Prostate gland (tissue), 2 donors: ENCODE results near the gene CCSER1. TPM values are rescaled to one million over a fixed set of nuclear protein-coding genes. Genes with fewer than 3 reads are reported as not detected.

Experiments
- DNase-seq: peaks from one replicate; pipeline ENCODE4 v3.0.0-alpha.2; 2019; ENCODE audit warnings: low spot score
- H3K27ac ChIP-seq, 2 donors: fragments of 200-600 bp; sonication (generic); 2 replicates each; pipeline ENCODE4 v1.5.1; 2017 to 2019
- H3K27me3 ChIP-seq: fragments of 200-600 bp; sonication (generic); replicated peaks from 2 replicates; pipeline ENCODE4 v1.5.1; 2019; ENCODE audit not compliant: insufficient read depth
- H3K36me3 ChIP-seq, 2 donors: fragments of 200-600 bp; sonication (generic); 1 replicate in 1 of 2; 2 replicates in 1 of 2; pipeline versions ENCODE4 v1.5.1 to v1.8.1; 2017 to 2019
- H3K4me1 ChIP-seq: fragments of 200-600 bp; sonication (generic); replicated peaks from 2 replicates; pipeline ENCODE4 v1.5.1; 2019
- H3K4me3 ChIP-seq, 2 donors: fragments of 200-600 bp; sonication (generic); 2 replicates each; pipeline ENCODE4 v1.5.1; 2017 to 2019
- H3K9me3 ChIP-seq: fragments of 200-600 bp; sonication (generic); 2 replicates; pipeline ENCODE4 v1.5.1; 2017
- POLR2A ChIP-seq: fragments of 450-650 bp; IDR thresholded peaks from one replicate; pipeline ENCODE4 v1.6.1; 2016; ENCODE audit warnings: antibody characterized with exemption, mild to moderate bottlenecking
- POLR2AphosphoS5 ChIP-seq: sonication (generic); formaldehyde crosslinking; IDR thresholded peaks from one replicate; pipeline ENCODE4 v1.6.1; 2017; ENCODE audit warnings: antibody characterized with exemption
- WGBS: methylation state at CpG from one replicate; pipeline ENCODE4 v1.1.5; 2018; 5-methylcytosine and 5-hydroxymethylcytosine counted together
- intact Hi-C: fragments of 100-400 bp; cut with DNase I; formaldehyde crosslinking; loops from one replicate; pipeline ENCODE4 v1.14.2; 2022
- total RNA-seq, 2 donors: library from RNA; depleted of rRNA; stranded (reverse); fragments of >200 nt; gene quantifications; one replicate each; pipeline ENCODE4 v1.1.0, GENCODE V29; 2016
- TF ChIP-seq, protein P1 (sequence below), 4 experiments: fragments of 200-600 bp in 2 of 4; fragments of 450-650 bp in 2 of 4; sonication (generic) in 2 of 4; IDR thresholded peaks; 1 replicate in 3 of 4; 2 replicates in 1 of 4; pipeline ENCODE4 v1.5.1; 2016 to 2019; ENCODE audit warnings: antibody characterized with exemption in 4 of 4, mild to moderate bottlenecking in 2 of 4, moderate library complexity in 2 of 4

Gene CCSER1
- total RNA-seq, 2 donors from 2014 or later, result 11.9 to 32.2 TPM

DNA sequence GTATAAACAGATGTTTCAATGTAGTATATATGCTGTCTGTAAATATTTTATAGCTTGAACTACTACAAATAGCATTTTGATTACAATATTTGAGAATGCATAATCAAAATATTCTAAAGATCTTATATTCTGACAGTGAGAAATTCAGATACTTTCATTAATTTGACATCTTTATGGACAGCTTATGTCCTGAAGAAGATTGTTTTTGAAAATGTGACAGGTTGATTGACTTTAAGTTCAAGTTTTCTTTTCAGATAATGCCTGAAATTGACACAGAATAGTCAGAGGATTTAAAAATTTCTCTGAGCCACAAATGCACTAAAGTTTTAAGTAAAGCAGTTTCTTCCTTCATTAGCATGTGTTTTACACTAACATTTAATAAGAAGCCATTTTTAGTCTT, 799.8 kb downstream of the CCSER1 start:
- Histone ChIP-seq H3K9me3 (no peaks in the 10 kb centered on the region), H3K36me3 (no peaks in the 10 kb centered on the region), H3K4me3 (no peak overlapping the region), H3K27ac (no peak overlapping the region), H3K4me1 (no peaks in the 10 kb centered on the region), H3K27me3 (no peaks in the 10 kb centered on the region)
- TF ChIP-seq POLR2AphosphoS5 (no peak), POLR2A (no peak)
- TF ChIP-seq, protein P1, sequence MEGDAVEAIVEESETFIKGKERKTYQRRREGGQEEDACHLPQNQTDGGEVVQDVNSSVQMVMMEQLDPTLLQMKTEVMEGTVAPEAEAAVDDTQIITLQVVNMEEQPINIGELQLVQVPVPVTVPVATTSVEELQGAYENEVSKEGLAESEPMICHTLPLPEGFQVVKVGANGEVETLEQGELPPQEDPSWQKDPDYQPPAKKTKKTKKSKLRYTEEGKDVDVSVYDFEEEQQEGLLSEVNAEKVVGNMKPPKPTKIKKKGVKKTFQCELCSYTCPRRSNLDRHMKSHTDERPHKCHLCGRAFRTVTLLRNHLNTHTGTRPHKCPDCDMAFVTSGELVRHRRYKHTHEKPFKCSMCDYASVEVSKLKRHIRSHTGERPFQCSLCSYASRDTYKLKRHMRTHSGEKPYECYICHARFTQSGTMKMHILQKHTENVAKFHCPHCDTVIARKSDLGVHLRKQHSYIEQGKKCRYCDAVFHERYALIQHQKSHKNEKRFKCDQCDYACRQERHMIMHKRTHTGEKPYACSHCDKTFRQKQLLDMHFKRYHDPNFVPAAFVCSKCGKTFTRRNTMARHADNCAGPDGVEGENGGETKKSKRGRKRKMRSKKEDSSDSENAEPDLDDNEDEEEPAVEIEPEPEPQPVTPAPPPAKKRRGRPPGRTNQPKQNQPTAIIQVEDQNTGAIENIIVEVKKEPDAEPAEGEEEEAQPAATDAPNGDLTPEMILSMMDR (IDR thresholded peaks at IDR 0.05), result no peak
- intact Hi-C loops, result no loop called here
- no peak for DNase-seq

DNA sequence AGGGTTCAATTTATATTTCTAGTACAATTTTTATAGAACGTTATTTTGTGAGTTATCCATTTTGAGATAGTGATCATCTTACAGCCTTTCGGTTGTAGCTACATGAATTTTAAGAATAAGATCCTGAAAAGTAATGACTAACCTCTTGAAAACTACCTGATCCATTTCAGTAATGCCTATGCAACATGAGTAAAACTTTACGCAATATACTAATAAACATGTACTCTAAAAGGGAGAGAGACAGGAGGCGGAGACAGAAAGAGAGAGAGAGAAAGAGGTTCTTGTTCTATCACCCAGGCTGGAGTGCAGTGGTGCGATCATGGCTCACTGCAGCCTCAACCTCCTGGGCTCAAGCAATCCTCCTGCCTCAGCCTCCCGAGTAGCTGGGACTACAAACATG, 816.1 kb downstream of the CCSER1 start:
- no peaks in the 10 kb centered on the region for H3K4me1 ChIP-seq
- H3K9me3 ChIP-seq, result no peaks in the 10 kb centered on the region
- intact Hi-C loops, result no loop called here
- H3K36me3 ChIP-seq, result no peaks in the 10 kb centered on the region
- DNase-seq, result no peak
- H3K27me3 ChIP-seq, result no peaks in the 10 kb centered on the region
- no peak overlapping the region for H3K4me3 ChIP-seq
- H3K27ac ChIP-seq, result no peak overlapping the region
- 65% methylated on average over 6 of the region's 6 CpGs for WGBS
- TF ChIP-seq, protein P1 (IDR thresholded peaks at IDR 0.05), result no peak
- TF ChIP-seq POLR2A (no peak), POLR2AphosphoS5 (no peak)

DNA sequence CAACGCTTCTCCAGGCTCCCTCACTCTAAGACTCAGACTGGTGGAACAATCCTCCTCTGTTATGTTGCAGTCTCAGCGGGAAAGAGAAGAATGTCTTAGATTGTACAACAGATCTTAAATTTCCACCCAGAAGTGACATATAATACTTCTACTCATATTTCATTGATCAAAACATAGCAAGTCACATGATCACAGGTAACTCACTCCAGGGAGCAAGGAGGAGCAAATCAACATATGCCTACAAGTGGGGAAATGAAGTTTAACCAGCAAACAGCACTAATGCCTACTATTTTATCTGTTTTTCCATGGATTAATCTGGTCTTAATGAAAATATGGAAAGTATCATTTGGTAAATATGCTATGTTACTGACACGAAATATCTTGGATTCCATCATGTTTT, 819.8 kb downstream of the CCSER1 start:
- Histone ChIP-seq H3K27ac (no peak overlapping the region), H3K27me3 (no peaks in the 10 kb centered on the region), H3K9me3 (no peaks in the 10 kb centered on the region), H3K4me3 (no peak overlapping the region), H3K4me1 (no peaks in the 10 kb centered on the region), H3K36me3 (no peaks in the 10 kb centered on the region)
- WGBS, result 89% methylated on average over 3 of the region's 3 CpGs
- intact Hi-C loops, result no loop called here
- TF ChIP-seq, protein P1 (IDR thresholded peaks at IDR 0.05), result no peak
- TF ChIP-seq POLR2AphosphoS5 (no peak), POLR2A (no peak)
- DNase-seq, result no peak

DNA sequence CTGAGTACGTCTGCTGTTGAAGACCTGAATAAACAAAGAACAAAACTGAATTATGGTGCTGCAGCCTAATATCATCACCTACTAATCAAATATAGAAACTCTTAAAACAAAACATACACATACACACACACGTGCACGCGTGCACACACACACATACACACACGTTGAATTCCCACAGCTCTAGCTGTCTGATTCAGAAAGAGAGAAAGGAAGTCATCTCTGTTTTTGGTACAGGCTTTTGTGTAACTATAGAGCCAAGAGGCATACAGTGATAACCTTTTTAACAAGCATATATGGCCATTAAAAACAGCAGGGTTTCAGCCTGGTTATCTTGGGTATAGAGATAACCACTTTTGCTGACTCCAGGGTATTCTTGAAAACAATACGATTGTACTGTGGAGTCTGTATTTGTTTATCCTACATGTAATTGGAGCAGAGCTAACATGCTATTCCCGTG, 823.2 kb downstream of the CCSER1 start:
- TF ChIP-seq, protein P1 (IDR thresholded peaks at IDR 0.05), result no peak
- TF ChIP-seq POLR2A (no peak), POLR2AphosphoS5 (no peak)
- DNase-seq, result no peak
- WGBS, result 11% methylated on average over 7 of the region's 7 CpGs
- no peaks in the 10 kb centered on the region for H3K9me3 ChIP-seq
- no peaks in the 10 kb centered on the region for H3K36me3 ChIP-seq
- H3K4me3 ChIP-seq, result no peak overlapping the region
- no peaks in the 10 kb centered on the region for H3K4me1 ChIP-seq
- intact Hi-C loops, result no loop called here
- H3K27me3 ChIP-seq, result no peaks in the 10 kb centered on the region
- H3K27ac ChIP-seq, result no peak overlapping the region

DNA sequence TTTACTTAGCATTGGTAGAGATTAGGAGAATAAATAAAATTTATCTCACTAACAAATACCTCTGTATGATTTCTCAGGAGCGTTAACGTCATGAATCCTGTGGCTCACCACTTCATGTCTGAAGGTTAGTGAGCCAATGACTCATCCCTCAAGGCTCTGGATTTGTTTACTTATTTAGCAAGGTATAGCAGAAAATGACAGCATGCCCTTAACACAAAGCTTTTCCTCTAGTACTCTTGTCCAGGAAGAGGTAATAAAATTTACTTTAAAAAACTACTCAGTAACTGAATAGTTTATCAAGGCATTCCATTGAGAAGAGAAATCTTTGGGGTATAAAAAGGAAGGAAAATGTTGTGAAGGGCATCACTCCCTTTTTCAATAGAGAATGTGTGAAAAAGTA, 823.8 kb downstream of the CCSER1 start:
- Histone ChIP-seq H3K36me3 (no peaks in the 10 kb centered on the region), H3K27ac (no peak overlapping the region), H3K9me3 (no peaks in the 10 kb centered on the region), H3K4me3 (no peak overlapping the region), H3K4me1 (no peaks in the 10 kb centered on the region), H3K27me3 (no peaks in the 10 kb centered on the region)
- intact Hi-C loops, result no loop called here
- peak; percentile 39 for DNase-seq
- no peak for TF ChIP-seq POLR2A
- TF ChIP-seq POLR2AphosphoS5, result peak; percentile 36
- WGBS, result 26% methylated on average over 2 of the region's 2 CpGs
